Coronary artery (tissue), 2 donors: ENCODE measurements around the gene TCEA3.
"Not testable (repeated sequence)": the region's sequence is repeated elsewhere in the genome, so short reads cannot be mapped to it uniquely, and the experiment has no call there.

Experiments used
- DNase-seq: peaks from one replicate; pipeline ENCODE4 v3.0.0-alpha.2; 2017; ENCODE audit warnings: low spot score
- H3K27ac ChIP-seq, 2 donors: fragments of 200-600 bp; sonication (generic); one replicate each; pipeline ENCODE4 v1.5.1; 2016 to 2019
- H3K4me3 ChIP-seq: fragments of 200-600 bp; sonication (generic); 2 replicates; pipeline ENCODE4 v1.5.1; 2016; ENCODE audit warnings: mild to moderate bottlenecking, moderate library complexity
- CTCF ChIP-seq: fragments of 200-600 bp; sonication (generic); IDR thresholded peaks from one replicate; pipeline ENCODE4 v1.5.1; 2019; ENCODE audit warnings: antibody characterized with exemption

Gene TCEA3

GRCh38 chr1:23387494-23387893, 37.1 kb downstream of the TCEA3 start:
- Histone ChIP-seq H3K27ac (no peak overlapping the region), H3K4me3 (no peak overlapping the region)
- no peak for TF ChIP-seq CTCF
- DNase-seq, result no peak

GRCh38 chr1:23385119-23385621, 39.4 kb downstream of the TCEA3 start:
- Histone ChIP-seq H3K4me3 (no peak overlapping the region), H3K27ac (peak overlapping the region in 1 of 2 donors; percentile 13)
- no peak for TF ChIP-seq CTCF
- DNase-seq, result no peak

GRCh38 chr1:23384312-23385058, 40.1 kb downstream of the TCEA3 start:
- no peak for DNase-seq
- peak overlapping the region in 1 of 2 donors; percentile 13 for H3K27ac ChIP-seq
- no peak for TF ChIP-seq CTCF
- no peak overlapping the region for H3K4me3 ChIP-seq

- DNase-seq, result no peak
- H3K27ac ChIP-seq, result no peak overlapping the region
These were observed 40.8 kb downstream of the TCEA3 start for GRCh38 chr1:23383577-23384311.

GRCh38 chr1:23381233-23381885, 43.2 kb downstream of the TCEA3 start:
- no peak for TF ChIP-seq CTCF
- Histone ChIP-seq H3K27ac (no peak overlapping the region), H3K4me3 (no peak overlapping the region)
- DNase-seq, result no peak

More at GRCh38 chr1:23383577-23384311, 40.8 kb downstream of the TCEA3 start:
- H3K4me3 ChIP-seq, result no peak overlapping the region
- TF ChIP-seq CTCF, result no peak

GRCh38 chr1:23380719-23381118, 43.8 kb downstream of the TCEA3 start:
- no peak for TF ChIP-seq CTCF
- DNase-seq, result no peak
- Histone ChIP-seq H3K4me3 (no peak overlapping the region), H3K27ac (no peak overlapping the region)

GRCh38 chr1:23380236-23380635, 44.3 kb downstream of the TCEA3 start:
- H3K27ac ChIP-seq, DNase-seq, H3K4me3 ChIP-seq: not testable (repeated sequence)
